C4-2B (cell line): Measurements from ENCODE around the gene ATP6V1E1.

ENCODE experiments used
- ZFX ChIP-seq: fragments of 450-650 bp; IDR thresholded peaks from 2 replicates; pipeline ENCODE4 v1.6.1; 2017
- TF ChIP-seq, protein P1 (sequence below): fragments of 450-650 bp; conservative IDR thresholded peaks from 2 replicates; pipeline ENCODE4 v1.5.1; 2017; ENCODE audit warnings: mild to moderate bottlenecking

DNA sequence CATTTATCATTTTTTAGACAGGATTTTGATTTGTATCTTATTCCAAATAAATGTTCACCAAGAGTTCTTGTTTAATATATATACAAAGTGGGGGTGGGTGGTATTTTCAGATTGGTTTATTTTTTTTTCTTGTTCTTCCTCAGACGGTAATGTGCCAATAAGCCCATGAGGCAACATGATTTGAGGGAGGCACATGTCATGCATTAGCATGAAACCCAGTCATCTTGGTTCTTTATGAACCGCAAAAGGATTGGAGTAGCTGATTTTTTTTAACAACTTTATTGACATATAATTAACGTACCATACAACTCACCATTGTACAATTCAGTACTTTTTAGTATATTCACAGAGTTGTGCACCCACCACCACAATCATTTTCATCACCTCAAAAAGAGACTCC is 12.7 kb upstream of the ATP6V1E1 start:
- TF ChIP-seq, protein P1, sequence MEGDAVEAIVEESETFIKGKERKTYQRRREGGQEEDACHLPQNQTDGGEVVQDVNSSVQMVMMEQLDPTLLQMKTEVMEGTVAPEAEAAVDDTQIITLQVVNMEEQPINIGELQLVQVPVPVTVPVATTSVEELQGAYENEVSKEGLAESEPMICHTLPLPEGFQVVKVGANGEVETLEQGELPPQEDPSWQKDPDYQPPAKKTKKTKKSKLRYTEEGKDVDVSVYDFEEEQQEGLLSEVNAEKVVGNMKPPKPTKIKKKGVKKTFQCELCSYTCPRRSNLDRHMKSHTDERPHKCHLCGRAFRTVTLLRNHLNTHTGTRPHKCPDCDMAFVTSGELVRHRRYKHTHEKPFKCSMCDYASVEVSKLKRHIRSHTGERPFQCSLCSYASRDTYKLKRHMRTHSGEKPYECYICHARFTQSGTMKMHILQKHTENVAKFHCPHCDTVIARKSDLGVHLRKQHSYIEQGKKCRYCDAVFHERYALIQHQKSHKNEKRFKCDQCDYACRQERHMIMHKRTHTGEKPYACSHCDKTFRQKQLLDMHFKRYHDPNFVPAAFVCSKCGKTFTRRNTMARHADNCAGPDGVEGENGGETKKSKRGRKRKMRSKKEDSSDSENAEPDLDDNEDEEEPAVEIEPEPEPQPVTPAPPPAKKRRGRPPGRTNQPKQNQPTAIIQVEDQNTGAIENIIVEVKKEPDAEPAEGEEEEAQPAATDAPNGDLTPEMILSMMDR, result no peak
- TF ChIP-seq ZFX, result no peak
